Activated CD4-positive, alpha-beta T cell treated with anti-CD3 and anti-CD28 coated beads, Interleukin-2, amount 50 U/mL, for 48 hours (primary cell): ENCODE data around the gene SMAD7.

Experiments
- DNase-seq, 2 experiments: peaks; one replicate each; pipeline ENCODE4 v3.0.0-alpha.2; 2020

The SMAD7 gene

DNA sequence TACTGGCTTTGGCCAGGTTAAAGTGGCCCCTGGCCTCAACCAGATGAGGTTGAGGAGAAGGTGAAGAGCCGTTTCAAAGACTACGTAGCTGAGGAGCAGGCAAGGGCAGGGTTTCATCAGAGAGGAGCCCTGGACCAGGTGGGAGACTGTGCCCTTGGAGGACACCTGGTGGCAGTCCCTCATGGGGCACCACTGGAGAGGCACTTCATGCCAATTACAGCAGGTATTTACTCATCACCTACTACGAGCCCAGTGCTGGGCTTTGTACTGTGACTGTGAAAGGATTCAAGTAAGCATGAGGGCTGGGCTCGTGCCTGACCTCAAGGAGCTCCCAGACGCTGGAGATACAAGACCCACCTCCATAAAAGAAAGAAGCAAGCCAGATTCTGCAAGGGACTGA lies 37.6 kb downstream of the SMAD7 start:
- DNase-seq: peak; percentile 46 to 58

DNA sequence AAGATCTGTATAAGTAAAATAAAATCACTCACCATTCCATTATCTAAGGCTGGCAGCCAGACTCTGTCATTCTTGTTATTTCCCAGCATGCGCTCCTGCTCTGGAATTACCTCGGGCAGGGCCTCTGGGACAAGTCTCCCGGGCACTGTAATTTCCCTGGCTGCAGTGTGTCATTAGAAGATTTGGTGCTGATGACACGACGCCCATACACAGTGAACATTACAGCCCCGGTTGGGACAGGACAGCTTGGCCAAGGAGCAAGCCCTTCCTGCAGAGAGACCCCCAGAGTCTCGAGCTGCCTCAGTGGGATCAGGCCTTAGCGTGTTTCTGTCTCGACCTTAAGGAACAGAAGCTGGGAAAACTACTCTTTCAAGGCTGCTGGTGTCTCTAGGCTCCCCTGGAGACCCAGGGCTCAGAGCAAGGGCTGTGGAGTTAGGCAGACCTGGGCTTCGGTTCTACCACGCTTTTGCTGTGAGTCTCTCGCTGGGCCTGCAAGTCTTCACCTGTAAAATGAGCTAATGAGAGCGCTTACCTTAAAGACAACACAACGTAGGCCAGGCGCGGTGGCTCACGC lies 39.7 kb downstream of the SMAD7 start:
- no peak for DNase-seq

DNA sequence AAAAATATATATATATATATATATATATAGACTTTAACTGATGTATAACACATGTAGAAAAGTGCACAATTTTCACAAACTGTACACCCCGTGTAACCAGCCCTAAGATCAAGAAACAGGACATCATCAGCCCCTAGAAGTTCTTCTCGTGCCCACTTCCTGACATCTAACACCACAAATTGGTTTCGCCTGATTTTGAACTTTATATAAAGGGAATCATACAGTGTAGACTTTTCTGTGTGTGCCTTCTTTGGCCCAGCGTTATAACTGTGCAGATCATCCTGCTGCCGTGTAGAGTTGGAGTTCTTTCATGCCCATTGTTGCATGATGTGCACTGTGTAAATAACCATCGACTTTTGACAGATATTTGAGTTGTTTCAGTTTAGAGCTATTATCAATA lies 41.0 kb downstream of the SMAD7 start:
- DNase-seq: no peak

DNA sequence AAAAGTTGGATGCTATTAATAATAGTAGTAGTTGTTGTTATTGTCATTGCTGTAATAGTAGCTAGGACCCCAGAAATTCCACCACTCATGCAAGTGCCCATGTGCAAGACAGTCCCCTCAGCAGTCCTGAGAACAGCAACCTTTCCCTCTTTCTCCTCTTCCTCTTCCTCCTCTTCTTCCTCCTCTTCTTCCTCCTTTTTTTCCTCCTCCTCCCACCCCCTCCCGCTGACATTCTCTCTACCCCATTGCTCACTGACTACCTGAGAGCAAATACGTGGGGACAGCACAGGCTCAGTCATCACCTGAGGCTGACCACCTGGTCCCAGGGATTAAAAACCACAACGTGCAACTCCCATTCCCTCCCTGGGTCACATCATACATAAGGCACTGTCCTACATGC lies 41.8 kb downstream of the SMAD7 start:
- DNase-seq: no peak

DNA sequence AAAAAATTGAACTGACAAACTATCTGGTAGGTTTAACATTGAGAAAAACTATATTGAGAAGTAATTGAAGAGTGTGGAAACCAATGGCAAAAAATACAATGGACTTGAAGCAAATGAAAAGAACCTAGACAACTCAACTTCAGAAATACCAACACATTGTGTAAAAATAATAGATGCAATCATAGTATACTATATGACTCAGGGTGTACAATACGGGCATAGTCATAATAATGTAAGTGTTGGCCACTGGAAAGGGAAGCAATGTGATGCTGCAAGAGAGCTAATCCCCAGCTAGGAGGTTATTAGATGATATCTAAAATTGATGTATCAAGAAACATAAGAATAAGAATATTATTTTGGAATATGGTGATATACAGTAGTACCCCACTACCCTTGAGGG lies 45.3 kb downstream of the SMAD7 start:
- DNase-seq: no peak

DNA sequence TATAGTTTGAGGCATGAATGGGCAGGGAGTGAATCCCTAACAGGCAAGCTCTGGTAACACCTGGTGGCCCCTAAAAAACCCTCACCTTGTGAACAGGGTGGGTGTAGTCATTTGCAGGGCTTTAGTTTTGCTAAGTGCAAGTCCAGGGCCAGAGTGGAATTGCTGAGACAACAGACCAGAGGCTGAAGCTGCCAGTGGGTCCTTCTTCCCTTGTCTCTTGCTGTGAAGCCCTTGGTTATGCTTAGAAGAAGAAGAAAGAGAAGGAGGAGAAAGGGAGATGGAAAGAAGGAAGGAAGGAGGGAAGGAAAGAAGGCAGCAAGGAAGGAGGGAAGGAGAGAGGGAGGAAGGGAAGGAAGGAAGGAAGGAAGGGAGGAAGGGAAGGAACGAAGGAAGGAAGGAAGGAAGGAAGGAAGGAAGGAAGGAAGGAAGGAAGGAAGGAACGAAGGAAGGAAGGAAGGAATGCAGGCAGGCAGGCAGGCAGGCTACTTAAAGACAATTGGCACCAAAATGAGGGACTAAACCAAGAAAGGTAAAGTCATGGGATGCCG lies 45.8 kb downstream of the SMAD7 start:
- DNase-seq: no peak

DNA sequence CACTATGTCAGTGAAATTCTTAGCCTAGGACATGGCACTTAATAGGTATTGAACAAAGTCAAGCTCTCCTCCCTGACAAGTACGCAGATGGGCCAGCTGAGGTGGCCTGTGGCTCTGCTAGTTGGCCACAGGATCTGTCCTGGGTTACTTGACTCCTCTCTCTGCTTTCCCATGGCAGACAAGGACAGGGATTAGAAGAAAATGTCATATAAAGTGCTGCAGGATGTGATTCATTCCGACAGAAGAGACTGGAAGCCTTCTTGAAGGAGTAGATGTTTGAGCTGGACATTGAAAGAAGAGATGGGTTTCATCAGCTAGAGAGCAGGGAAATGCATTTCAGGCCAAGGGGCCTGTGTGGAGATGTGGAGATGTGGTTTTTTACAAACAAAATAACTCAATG lies 46.7 kb downstream of the SMAD7 start:
- no peak for DNase-seq

DNA sequence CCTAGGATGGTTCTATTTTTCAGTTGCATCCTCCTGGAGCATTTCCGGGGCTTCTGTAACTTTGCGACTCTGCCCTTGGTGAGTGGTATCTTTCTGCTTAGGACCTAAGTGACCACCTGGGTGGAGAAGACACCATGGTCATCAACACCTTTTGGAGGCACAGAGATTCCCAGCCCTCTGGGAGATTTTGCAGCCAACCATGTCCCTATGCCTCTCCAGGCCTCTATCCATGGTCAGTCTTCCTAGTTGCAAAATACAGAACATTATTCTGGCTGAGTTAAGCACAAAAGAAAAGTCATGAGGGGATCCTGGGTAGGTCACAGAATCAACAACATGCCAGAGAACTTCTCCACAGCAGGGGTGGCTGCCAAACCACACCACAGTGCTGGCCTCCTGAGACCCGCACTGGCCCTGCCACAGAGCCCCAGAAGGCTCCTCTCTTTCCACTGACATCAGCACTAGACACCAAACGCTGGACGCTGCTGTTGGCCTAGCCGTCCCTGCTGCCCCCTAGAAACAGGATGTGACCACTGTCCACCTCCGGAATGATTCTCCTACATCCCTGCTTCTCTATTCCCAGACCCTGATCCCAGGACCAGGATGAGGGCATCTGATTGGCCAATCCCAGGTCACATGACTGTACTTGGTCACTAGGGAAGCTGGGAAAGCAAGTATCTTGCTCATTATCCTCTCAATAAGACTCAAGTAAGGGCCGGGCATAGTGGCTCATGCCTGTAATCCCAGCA lies 47.7 kb downstream of the SMAD7 start:
- DNase-seq: no peak

DNA sequence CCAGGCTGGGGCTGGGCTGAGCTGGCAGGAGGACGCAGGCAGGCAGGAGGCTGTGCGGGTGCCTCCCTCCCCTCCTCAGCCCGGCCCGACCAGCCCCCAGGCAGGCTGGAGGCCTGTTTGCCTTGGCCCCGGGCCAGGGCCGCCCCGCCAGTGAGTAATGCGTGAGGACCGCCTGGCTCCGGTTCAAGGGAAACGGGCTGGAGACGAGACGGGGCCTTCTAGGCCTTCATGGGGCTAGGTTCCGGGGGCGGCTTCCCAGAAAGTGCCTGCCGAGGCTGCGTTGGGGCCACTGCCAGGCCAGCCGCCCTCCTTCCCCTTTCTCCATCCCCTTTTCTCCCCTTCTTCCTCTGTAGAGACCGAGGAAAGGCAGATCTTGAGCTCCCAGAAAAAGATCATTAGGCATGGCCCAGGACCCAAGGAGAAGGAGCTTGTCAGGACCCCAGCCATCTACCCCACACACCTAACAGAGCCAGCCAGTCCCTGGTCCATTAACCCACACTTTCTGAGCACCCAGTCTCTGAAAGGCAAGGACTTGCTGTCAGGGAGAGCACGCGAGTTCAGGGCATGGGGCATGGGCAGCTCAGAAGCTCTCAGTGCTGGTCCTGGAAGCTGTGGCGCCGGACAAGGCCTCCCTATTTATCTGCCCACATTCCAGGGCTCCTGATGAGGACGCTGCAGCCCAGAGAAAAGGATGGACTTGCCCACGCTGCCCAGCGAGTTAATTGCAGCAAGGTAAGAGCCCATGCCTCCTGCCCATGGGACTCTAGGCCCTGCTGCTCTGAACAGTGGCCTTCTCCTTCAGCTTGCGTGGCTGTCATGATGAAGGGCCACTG lies 48.5 kb downstream of the SMAD7 start:
- DNase-seq: no peak

DNA sequence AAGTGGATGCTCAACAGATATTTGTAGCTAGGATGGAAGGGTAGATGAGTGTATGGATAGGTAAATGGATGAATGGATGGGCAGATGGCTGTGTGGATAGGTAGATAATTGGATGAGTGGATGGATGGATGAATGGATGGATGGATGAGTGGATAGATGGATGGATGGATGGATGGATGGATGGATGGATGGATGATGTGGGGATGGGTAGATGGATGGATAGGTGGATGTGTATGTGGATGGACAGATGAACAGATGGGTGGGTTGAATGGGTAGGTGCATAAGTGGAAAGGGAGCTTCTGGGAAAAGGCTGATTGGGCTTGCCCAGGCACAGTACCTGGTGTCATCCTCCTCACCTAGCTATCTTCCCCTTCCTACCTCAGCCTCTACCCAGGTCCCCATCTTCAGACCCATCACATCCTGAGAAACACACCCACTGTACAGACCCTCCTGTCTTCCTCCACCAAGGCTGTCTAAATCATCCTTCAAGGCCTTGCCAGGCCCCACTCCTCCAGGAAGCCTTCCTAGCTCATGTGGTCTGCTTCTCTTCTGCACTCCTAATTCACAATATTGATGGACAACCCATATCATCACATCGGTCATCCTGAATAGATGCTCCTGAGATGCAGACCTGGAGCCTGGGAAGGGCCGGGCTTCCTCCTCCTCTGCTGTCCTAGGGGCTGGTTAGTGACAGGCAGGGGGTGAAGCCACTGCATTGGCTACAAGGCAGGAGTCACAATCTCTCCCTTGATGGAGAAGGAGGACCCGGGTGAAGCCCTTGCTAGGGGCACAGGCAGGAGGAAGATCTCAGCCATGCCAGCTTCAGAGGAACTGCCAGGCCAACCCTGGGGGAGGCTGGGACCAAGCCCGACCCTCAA lies 49.4 kb downstream of the SMAD7 start:
- DNase-seq: no peak

DNA sequence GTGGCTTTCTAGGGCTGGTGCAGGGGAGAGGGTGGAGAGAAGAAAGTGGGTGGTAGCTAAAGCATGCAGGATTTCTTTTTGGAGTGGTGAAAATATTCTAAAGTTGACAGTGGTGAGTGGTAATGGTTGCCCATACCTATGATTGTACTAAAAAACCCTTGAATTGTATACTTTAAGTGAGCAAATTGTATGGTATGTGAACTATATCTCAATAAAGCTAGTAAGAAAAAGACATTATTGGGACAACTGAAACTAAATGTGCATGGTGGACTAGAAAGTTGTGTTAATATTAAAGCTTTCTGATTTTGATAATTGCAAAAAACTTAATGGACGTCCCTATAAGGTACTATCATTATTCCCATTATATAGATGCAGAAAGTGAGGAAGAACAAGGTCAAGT lies 50.3 kb downstream of the SMAD7 start:
- DNase-seq: no peak

DNA sequence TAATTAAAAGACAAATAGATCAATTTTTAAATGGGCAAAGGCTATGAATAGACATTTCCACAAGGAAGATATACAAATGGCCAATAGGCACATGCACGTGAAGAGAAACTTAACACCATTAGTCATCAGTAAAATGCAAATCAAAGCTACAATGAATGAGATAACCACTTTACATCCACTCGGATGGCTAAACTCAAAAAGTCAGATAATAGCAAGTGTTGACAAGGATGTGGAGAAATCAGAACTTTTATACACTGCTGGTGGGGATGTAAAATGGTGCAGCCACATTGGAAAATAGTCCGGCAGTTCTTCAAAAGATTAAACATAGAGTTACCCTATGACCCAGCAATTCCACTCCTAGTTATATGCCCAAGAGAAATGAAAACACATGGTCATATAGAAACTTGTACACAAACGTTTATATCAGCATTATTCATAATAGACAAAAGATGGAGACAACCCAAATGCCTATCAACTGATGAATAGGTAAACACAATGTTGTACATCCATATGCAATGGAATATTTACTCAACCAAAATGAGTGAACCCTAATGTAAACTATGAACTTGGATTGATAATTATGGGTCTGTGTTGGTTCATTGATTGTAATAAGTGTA lies 51.1 kb downstream of the SMAD7 start:
- DNase-seq: no peak

DNA sequence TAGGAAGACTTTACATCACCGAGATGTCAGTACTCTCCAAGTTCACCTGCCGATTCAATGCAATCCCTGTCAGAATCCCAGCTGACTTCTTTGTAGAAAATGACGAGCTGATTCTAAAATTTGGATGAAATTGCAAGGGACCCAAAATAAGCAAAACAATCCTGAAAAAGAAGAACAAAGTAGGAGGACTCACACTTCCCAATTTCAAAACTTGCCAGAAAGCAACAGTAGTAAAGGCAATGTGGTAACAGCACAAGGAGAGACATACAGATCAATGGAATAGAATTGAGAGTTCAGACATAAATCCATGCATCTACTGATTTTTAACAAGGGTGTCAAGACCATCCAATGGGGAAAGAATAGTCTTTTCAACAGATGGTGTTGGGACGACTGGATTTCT lies 52.2 kb downstream of the SMAD7 start:
- no peak for DNase-seq

DNA sequence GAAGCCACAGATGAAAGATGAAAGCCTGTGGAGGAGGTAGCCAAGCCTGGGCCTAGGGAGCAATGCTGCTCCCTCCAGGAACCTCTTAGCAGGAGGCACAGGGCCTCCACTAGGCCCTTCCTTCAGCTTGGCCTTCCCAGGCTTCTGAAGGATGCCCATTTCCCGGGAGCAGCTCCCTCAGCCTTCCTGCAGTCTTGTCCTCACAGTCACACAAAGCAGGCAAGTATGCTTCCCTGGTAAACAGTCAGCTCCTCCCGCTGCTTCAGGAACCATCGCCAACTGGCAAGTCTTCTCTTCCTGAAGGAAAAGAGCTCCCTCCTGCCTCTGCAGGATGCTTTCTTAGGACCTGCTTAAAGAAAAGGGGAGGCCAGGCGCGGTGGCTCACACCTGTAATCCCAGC lies 53.2 kb downstream of the SMAD7 start:
- no peak for DNase-seq

DNA sequence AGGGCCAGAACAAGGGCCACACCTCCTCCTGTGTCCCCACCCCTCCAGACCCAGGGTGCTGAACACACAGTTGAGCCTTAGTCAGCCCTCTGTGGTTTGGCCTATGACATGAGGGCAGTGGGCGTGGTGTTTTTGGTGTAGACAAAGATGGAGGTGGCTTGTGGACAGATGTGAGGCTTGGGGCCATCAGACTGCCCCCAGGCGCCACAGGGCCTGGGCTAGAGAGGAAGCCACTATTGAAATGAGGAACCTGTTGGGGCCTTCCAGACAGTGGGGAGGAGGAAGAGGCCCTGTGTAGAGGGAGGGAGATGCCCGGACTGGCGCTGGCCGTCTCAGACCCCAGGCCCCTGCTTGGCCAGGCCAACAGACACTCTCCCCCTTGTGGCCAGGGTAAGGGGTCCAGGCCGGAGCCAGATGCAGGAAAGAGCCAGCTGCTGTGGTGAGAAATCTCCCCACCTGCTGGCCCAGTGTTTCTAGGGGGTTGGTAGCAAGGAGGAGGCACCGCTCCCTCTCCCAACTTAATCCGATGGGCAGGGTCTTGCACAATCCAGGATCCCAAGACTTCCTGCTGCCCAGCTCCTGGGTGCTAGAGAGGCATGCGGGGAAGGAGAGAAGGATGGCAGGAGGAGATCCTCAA lies 53.8 kb downstream of the SMAD7 start:
- DNase-seq: peak; percentile 38 to 47

DNA sequence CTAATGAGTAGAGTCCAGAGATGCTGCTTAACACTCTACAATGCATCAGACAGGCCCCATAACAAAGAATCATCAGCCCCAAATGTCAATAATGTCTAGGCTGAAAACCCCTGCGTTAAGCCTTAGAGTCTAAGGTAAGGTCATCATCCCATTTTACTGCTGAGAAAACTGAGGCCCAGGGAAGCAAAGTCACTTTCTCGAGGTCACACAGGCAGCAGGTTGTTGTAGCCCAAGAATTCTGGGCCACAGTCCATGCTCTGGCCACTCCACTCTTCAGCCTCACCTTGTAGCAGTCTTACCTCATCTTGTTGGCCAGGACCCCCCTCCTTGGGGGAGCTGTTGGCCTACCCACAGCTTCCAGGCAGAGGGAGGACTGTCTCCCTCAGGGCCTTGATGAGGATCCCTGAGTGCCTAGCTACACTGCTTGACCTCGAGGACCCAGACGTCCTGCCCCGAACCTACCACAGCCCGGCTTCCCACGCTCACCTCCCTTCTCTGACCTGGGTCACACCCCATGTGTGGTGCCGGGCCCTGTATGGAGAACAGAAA lies 54.4 kb downstream of the SMAD7 start:
- no peak for DNase-seq

DNA sequence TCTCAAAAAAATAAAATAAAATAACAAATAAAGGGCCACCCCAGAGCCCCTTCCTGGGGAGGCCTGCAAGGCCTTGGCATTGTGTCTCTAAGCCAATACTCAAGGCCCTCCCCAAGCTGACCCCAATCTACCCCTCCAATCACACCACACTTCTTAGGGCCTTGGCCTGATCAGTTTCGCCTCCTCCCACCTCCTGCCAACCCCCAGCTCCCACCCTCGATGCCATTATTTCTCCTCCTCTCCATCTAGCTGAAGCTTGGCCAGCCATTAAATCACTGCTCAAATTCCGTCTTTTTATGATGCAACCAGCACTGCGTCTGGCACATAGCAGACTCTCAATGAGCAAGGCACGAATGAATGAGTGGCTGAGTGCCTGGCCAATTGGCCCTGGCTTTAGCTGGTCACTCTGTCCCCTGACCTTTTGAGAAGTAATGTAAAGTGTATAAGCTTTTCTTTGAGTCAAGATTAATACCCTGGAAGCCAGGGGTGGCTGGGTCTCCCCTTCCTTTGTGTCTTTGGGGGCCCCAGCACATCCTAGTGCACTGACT lies 55.9 kb downstream of the SMAD7 start:
- no peak for DNase-seq

DNA sequence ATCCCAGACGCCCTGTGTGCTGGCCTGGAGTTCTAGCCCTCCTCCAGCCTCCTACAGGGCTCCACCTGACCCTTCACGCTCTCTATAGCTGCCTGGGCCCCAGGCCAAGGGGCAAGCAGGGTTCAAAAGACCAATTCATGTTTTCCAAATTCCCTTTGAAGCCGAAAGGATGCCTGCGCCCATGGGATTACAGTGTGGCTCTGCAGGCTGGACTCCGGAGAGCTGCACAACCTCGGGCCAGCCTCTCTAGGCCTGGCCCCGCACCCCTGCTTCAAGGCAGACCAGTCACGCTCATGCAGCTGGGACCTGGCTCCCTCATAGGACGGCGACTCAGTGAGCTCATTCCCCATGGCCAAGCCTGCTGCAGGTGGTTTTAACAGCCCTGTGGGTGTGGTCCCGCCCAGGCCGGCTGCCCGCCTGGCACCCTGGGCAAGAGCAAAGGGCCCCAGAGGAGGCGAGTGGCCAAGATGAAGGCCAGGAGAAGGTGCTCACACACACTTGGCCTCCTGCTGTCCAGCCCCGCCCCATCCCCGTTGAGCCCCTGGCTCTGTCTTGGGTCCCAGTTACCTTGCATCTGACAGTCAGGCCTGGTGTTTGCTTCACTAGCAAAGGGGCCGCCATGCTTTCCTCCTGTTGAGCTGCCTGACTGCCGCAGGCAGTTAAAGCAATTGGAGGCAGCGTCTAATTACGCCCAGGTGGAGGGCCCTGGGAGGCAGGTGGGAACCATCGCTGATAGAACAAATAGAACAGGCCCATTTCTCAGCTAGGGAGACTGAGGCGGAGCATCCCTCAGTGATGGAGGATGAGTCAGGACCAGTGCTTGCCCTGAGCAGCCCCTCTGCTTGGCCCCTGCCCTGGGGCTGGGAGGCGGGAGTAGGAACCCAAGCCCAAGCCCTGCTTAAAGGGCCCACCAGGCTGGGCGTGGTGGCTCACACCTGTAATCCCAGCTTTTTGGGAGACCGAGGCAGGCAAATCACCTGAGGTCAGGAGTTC lies 56.9 kb downstream of the SMAD7 start:
- no peak for DNase-seq

DNA sequence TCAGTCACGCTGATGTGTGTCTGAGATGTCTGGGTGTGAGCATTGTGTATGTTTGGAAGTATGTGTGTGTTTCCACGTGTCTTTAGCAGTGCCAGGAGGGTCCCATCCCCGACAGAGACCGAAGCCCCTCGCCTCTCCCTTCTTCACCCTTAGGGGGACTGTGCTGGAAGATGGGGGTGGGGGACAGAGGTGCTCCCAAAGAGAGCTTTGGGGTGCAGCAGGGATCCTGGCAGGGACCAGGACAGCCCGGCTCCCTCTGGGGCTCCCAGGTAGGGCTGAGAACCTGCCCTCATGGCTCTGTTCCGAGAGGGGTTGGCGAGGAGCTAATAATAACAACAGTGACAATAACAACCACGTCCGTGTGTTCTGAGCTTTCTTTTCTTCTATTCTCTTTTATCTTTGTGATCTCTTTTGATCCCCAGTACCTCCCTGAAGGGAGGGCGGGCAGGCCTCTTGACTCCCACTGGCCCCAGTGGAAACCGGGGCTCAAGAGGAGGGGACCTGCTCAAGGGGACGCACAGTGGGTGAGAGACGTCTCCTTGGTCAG lies 57.6 kb downstream of the SMAD7 start:
- no peak for DNase-seq
